PFSK-1 (cell line): ENCODE results near the gene C1QTNF9.

Experiments used
- FOXP2 ChIP-seq: optimal IDR thresholded peaks from 2 replicates; pipeline ENCODE3; 2011; ENCODE audit warnings: borderline replicate concordance, control low read depth, inconsistent platforms; ENCODE audit not compliant: insufficient read depth; ENCODE audit errors: extremely low read length, extremely low read depth
- POLR2AphosphoS5 ChIP-seq: IDR thresholded peaks from 2 replicates; pipeline ENCODE4 v1.6.1; 2012; ENCODE audit warnings: low read depth, mild to moderate bottlenecking, control low read depth, low read length, moderate library complexity
- SIN3A ChIP-seq: IDR thresholded peaks from 2 replicates; pipeline ENCODE4 v1.6.1; 2012; ENCODE audit warnings: mild to moderate bottlenecking, low read length, moderate library complexity, borderline replicate concordance; ENCODE audit not compliant: insufficient read depth
- TAF1 ChIP-seq: IDR thresholded peaks from 2 replicates; pipeline ENCODE4 v1.6.1; 2012; ENCODE audit warnings: low read length, control low read depth, borderline replicate concordance; ENCODE audit not compliant: insufficient read depth
- TF ChIP-seq, protein P1 (sequence below), 2 experiments: IDR thresholded peaks; 2 replicates each; pipeline versions ENCODE4 v1.6.1 to v1.8.0; 2011 to 2012; ENCODE audit warnings: low read depth in 2 of 2, low read length in 2 of 2, control low read depth in 1 of 2, inconsistent platforms in 1 of 2, mild to moderate bottlenecking in 1 of 2, moderate library complexity in 1 of 2; ENCODE audit not compliant: insufficient read depth in 1 of 2

Gene C1QTNF9

DNA sequence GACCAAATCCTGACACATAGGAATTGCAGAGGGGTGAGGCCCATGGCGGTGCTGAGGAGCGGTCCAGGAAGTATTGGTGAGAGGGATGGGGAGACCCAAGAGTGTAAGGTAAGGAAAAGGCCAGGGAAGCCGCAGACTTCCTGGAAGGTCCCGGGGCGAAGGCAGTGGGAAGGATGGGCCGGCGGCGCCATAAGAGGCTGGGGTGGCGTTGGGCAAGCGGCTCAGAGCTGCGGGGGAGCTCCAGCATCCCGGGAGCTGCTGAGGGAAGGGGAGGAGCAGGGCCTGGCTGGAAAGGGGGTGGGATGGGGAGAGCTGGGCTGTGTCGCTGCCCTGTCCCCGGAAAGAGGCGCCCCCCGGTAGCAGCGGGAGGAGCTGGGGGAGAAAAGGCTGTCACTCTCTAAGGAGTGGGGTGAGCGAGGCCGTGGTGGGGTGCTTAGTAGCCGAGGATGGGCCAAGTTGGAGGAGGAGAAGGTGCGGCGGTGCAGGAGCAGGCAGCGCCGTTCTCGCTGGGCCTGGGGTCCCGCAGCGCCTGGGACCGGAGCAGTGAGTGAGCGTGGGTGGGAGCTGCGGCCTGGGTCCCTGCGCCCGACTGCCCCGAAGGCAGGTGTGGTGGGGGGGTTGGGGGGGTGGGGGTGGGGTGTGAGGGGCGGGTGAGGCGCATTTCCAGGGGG is 30.7 kb downstream of the C1QTNF9 start:
- TF ChIP-seq SIN3A = no peak
- TF ChIP-seq FOXP2 = no peak
- TF ChIP-seq POLR2AphosphoS5 = no peak
- TF ChIP-seq, protein P1, sequence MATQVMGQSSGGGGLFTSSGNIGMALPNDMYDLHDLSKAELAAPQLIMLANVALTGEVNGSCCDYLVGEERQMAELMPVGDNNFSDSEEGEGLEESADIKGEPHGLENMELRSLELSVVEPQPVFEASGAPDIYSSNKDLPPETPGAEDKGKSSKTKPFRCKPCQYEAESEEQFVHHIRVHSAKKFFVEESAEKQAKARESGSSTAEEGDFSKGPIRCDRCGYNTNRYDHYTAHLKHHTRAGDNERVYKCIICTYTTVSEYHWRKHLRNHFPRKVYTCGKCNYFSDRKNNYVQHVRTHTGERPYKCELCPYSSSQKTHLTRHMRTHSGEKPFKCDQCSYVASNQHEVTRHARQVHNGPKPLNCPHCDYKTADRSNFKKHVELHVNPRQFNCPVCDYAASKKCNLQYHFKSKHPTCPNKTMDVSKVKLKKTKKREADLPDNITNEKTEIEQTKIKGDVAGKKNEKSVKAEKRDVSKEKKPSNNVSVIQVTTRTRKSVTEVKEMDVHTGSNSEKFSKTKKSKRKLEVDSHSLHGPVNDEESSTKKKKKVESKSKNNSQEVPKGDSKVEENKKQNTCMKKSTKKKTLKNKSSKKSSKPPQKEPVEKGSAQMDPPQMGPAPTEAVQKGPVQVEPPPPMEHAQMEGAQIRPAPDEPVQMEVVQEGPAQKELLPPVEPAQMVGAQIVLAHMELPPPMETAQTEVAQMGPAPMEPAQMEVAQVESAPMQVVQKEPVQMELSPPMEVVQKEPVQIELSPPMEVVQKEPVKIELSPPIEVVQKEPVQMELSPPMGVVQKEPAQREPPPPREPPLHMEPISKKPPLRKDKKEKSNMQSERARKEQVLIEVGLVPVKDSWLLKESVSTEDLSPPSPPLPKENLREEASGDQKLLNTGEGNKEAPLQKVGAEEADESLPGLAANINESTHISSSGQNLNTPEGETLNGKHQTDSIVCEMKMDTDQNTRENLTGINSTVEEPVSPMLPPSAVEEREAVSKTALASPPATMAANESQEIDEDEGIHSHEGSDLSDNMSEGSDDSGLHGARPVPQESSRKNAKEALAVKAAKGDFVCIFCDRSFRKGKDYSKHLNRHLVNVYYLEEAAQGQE (IDR thresholded peaks at IDR 0.05; ENCODE audit: insufficient read depth in 1 of 2, low read depth in 2 of 2, low read length in 2 of 2) = no peak
- TF ChIP-seq TAF1 = no peak

DNA sequence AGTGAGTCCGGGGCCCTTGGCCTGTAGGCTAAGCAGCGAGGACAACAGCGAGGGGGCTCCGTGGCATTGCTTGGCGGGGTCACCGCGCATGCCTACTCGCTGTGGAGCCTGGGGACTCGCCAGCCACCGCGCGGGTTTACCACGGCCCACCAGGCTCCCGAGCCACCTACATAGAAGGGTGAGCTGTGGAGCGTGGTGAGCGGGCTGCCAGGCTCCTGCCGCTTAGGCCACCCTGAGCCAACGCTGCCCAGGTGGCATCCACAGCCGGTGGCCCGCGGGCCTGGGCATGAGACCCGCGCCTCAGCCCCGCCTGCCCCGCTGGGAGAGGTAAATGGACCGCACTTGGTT is 31.2 kb downstream of the C1QTNF9 start:
- TF ChIP-seq TAF1 (no peak), FOXP2 (no peak), SIN3A (no peak), POLR2AphosphoS5 (no peak)
- TF ChIP-seq, protein P1 (IDR thresholded peaks at IDR 0.05; ENCODE audit: insufficient read depth in 1 of 2, low read depth in 2 of 2, low read length in 2 of 2) = no peak

DNA sequence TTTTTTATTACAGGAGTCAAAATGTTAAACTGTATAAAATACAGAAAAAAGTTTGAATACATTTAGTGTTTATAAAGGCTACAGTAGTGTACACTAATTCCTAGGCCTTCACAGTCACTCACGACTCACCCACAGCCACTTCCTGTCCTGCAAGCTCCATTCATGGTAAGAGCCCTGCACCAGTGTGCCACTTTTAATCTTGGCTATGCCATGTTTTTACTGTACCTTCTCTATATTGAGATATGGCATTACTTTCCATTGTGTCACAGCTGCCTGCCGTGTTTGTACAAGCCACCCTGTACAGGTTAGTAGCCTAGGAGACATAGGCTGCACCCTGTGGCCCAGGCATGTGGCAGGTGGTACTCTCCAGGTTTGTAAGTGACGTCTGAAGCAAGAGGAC is 32.1 kb downstream of the C1QTNF9 start:
- TF ChIP-seq SIN3A (no peak), TAF1 (no peak), FOXP2 (no peak), POLR2AphosphoS5 (no peak)
- TF ChIP-seq, protein P1 (IDR thresholded peaks at IDR 0.05; ENCODE audit: insufficient read depth in 1 of 2, low read depth in 2 of 2, low read length in 2 of 2) = no peak

DNA sequence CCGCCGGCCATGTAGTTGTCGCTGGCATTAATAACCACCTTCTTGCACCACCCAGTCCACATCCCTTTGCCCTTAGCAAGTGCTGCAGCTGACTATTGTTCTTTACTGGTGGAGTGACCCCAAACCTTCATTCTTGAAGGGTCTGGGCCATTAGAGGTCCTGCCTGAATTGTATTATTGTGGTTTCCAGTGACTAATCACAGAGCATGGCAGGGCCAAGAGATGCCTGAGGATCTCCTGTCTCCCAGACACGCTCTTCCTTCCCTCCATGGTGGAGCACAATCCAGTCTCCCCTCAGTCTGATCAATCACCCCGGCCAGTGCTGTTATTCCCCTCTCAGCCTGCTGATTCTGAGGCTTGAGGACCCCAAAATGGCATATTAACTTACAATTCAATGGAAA is 39.0 kb downstream of the C1QTNF9 start:
- TF ChIP-seq SIN3A (no peak), POLR2AphosphoS5 (no peak), FOXP2 (no peak), TAF1 (no peak)
- TF ChIP-seq, protein P1 (IDR thresholded peaks at IDR 0.05; ENCODE audit: insufficient read depth in 1 of 2, low read depth in 2 of 2, low read length in 2 of 2) = no peak
